MM.1S (cell line): ENCODE measurements around the gene TNIP1.
A peak's percentile ranks its signal among the peaks of the same experiment; 100 is the strongest.

Experiments
- DNase-seq: peaks from one replicate; pipeline ENCODE4 v3.0.0-alpha.2; 2015
- H2AFZ ChIP-seq: fragments of 300-600 bp; sonication (generic); 2 replicates; pipeline ENCODE4 v1.6.0; 2016; ENCODE audit warnings: antibody characterized with exemption, low read length
- H3F3A ChIP-seq: fragments of 300-600 bp; sonication (generic); 2 replicates; pipeline ENCODE4 v1.6.1; 2016; ENCODE audit warnings: mild to moderate bottlenecking, antibody characterized with exemption, low read length, moderate library complexity, mixed read lengths; ENCODE audit not compliant: insufficient read depth
- H3K27ac ChIP-seq: fragments of 300-600 bp; sonication (generic); 2 replicates; pipeline ENCODE4 v1.5.1; 2016; ENCODE audit warnings: mild to moderate bottlenecking, low read length
- H3K27me3 ChIP-seq: fragments of 300-600 bp; sonication (generic); replicated peaks from 2 replicates; pipeline ENCODE4 v1.6.0; 2016; ENCODE audit warnings: low read length; ENCODE audit not compliant: insufficient read depth
- H3K36me3 ChIP-seq: fragments of 300-600 bp; sonication (generic); replicated peaks from 2 replicates; pipeline ENCODE4 v1.6.1; 2016; ENCODE audit warnings: mild to moderate bottlenecking, low read length, mixed read lengths; ENCODE audit not compliant: insufficient read depth
- H3K4me1 ChIP-seq: fragments of 300-600 bp; sonication (generic); 2 replicates; pipeline ENCODE4 v1.6.1; 2016; ENCODE audit warnings: low read length, mixed read lengths
- H3K4me2 ChIP-seq: fragments of 300-600 bp; sonication (generic); 2 replicates; pipeline ENCODE4 v1.6.0; 2016; ENCODE audit warnings: low read depth, low read length
- H3K4me3 ChIP-seq: fragments of 300-600 bp; sonication (generic); 2 replicates; pipeline ENCODE4 v1.5.1; 2016; ENCODE audit warnings: low read length, mixed read lengths
- H3K79me2 ChIP-seq: fragments of 300-600 bp; sonication (generic); 2 replicates; pipeline ENCODE4 v1.6.1; 2016; ENCODE audit warnings: mixed run types, low read length, mixed read lengths
- H3K9ac ChIP-seq: fragments of 300-600 bp; sonication (generic); 2 replicates; pipeline ENCODE4 v1.6.1; 2016; ENCODE audit warnings: low read length, mixed read lengths
- H3K9me2 ChIP-seq: fragments of 300-600 bp; sonication (generic); replicated peaks from 2 replicates; pipeline ENCODE4 v1.6.1; 2016; ENCODE audit warnings: mild to moderate bottlenecking, low read length, mixed read lengths; ENCODE audit not compliant: insufficient read depth
- H3K9me3 ChIP-seq: fragments of 300-600 bp; sonication (generic); replicated peaks from 2 replicates; pipeline ENCODE4 v1.6.1; 2016; ENCODE audit warnings: mild to moderate bottlenecking, low read length, mixed read lengths; ENCODE audit not compliant: insufficient read depth
- H4K20me1 ChIP-seq: fragments of 300-600 bp; sonication (generic); 2 replicates; pipeline ENCODE4 v1.6.1; 2016; ENCODE audit warnings: mild to moderate bottlenecking, low read length, moderate library complexity, mixed read lengths; ENCODE audit not compliant: insufficient read depth
- CTCF ChIP-seq: fragments of 300-600 bp; sonication (generic); IDR thresholded peaks from 2 replicates; pipeline ENCODE4 v1.5.1; 2016; ENCODE audit warnings: antibody characterized with exemption, low read length, mixed read lengths
- EZH2 ChIP-seq: fragments of 300-600 bp; sonication (generic); optimal IDR thresholded peaks from 2 replicates; pipeline ENCODE3; 2017; ENCODE audit warnings: low read depth, mild to moderate bottlenecking, antibody characterized with exemption, low read length, mixed read lengths
- EZH2phosphoT487 ChIP-seq: fragments of 300-600 bp; sonication (generic); IDR thresholded peaks from 2 replicates; pipeline ENCODE4 v1.6.1; 2018; ENCODE audit warnings: antibody characterized with exemption, low read length

TNIP1 gene

GRCh38 chr5:151066920-151067319 is 13.9 kb downstream of the TNIP1 start:
- no peaks in the 10 kb centered on the region for H3K9me2 ChIP-seq
- H3K27me3 ChIP-seq, result no peaks in the 10 kb centered on the region
- TF ChIP-seq CTCF, result no peak
- TF ChIP-seq EZH2, result no peak
- no peak for TF ChIP-seq EZH2phosphoT487
- peaks cover 35% of the 10 kb centered on the region for H3K4me1 ChIP-seq
- no peak overlapping the region for H3K4me3 ChIP-seq
- no peak overlapping the region for H2AFZ ChIP-seq
- no peak for DNase-seq
- peaks cover 12% of the 10 kb centered on the region; the same call in 1 of the 2 replicates for H4K20me1 ChIP-seq
- H3K79me2 ChIP-seq, result peaks cover 98% of the 10 kb centered on the region
- H3K9me3 ChIP-seq, result no peaks in the 10 kb centered on the region
- no peak overlapping the region for H3K4me2 ChIP-seq
- H3K27ac ChIP-seq, result no peak overlapping the region
- H3K9ac ChIP-seq, result no peak overlapping the region
- peaks cover 7% of the 10 kb centered on the region; the same call in 1 of the 2 replicates for H3F3A ChIP-seq
- H3K36me3 ChIP-seq, result no peaks in the 10 kb centered on the region; the same call in 1 of the 2 replicates

GRCh38 chr5:151065609-151066008 is 15.2 kb downstream of the TNIP1 start:
- Histone ChIP-seq H3K4me3 (no peak overlapping the region), H3K79me2 (peaks cover 86% of the 10 kb centered on the region), H3K9me2 (no peaks in the 10 kb centered on the region), H3K4me2 (peak overlapping the region; percentile 19; the same call in 1 of the 2 replicates), H3K9ac (no peak overlapping the region; the same call in 1 of the 2 replicates), H3K9me3 (no peaks in the 10 kb centered on the region), H2AFZ (no peak overlapping the region), H3K27ac (peak overlapping the region; percentile 45; the same call in 1 of the 2 replicates), H3K27me3 (no peaks in the 10 kb centered on the region), H3K36me3 (no peaks in the 10 kb centered on the region; the same call in none of the 2 replicates), H3K4me1 (peaks cover 35% of the 10 kb centered on the region), H3F3A (peaks cover 7% of the 10 kb centered on the region; the same call in 1 of the 2 replicates), H4K20me1 (peaks cover 4% of the 10 kb centered on the region; the same call in 1 of the 2 replicates)
- TF ChIP-seq EZH2phosphoT487 (no peak), CTCF (no peak), EZH2 (no peak)
- no peak for DNase-seq

- Histone ChIP-seq H2AFZ (no peak overlapping the region), H3K36me3 (no peaks in the 10 kb centered on the region; the same call in none of the 2 replicates), H3F3A (peaks cover 7% of the 10 kb centered on the region; the same call in 1 of the 2 replicates), H3K9me2 (no peaks in the 10 kb centered on the region), H3K4me2 (no peak overlapping the region), H3K4me3 (no peak overlapping the region), H4K20me1 (peaks cover 3% of the 10 kb centered on the region; the same call in 1 of the 2 replicates), H3K27me3 (no peaks in the 10 kb centered on the region), H3K27ac (peak overlapping the region; percentile 45; the same call in 1 of the 2 replicates), H3K79me2 (peaks cover 80% of the 10 kb centered on the region), H3K9ac (no peak overlapping the region), H3K4me1 (peaks cover 40% of the 10 kb centered on the region), H3K9me3 (no peaks in the 10 kb centered on the region)
- DNase-seq, result no peak
- TF ChIP-seq EZH2phosphoT487 (no peak), CTCF (no peak)
Observed at GRCh38 chr5:151064916-151065499, 15.8 kb downstream of the TNIP1 start.
